HG02571 (cell line): ENCODE measurements around the gene PADI3.

Experiments used
- ATAC-seq: cut with Tn5 transposase; IDR thresholded peaks from one replicate; pipeline ENCODE4 v1.9.1; 2021; ENCODE audit warnings: mild to moderate bottlenecking, moderate library complexity; ENCODE audit not compliant: unreplicated experiment

PADI3 gene

DNA sequence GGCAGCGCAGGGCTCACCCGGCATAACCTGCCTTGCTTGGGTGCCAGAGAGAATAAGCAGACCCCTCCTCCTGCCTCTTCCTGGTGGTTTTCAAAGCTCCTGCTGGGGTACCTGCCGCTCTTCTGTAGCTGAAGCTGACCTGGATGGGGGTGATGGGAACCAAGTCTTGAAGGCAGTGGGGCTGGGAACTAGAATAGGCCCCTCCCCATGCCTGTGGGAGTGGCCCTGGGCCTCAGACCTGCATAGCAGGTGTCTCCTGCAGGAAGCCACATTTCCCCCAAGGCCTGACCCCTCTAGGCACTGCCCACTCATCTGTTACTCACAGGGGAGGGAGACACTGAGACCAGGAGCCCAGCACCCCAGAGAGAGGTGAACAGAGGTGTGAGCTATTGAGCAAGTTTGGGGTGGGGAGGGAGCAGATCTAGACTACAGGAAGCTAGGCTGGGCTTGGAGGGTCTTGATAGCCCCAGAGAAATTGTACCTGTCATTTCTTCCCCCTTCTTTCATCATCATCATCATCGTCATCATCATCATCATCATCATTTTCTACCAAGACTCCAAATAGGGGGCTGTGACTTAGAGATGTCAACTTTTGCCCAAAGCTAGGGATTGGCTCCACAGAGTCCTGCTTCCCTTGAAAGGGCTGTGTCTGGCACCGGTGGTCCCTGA lies 33.9 kb upstream of the PADI3 start:
- no peak for ATAC-seq

DNA sequence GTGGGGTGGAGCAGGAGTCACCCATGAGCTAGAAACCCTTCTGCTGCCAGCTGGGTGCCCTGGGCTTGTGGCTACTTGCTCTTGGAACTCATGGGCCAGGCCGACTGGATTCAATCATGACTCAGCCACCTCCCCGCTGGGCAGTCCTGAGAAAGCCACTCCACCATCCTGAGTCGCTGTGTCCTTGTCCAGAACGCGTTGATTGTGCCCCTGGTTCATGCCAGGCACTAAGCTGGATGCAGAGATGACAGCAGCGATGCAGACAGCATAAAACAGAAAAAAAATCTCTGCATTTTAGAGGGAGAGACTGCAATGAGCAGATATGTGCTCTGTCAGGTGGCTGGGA lies 33.4 kb upstream of the PADI3 start:
- no peak for ATAC-seq

DNA sequence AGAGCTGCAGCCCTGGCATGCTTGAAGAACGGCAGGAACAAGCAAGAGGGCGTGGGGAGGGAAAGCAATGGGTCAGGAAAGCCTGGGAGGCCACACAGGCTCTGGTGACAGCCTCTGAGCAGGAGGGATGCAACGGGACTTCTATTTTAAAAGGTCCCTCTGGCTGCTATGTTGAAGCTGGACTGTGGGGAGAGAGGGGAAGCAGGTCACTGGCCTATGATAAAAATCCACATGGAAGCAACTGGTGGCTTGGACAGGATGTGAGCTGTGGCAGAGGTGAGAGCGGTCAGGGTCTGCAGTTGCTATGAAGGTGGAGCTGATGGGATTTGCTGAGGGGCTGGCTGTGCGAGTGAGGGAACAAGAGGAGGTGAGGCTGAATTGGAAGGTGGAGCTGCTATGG lies 32.8 kb upstream of the PADI3 start:
- no peak for ATAC-seq

DNA sequence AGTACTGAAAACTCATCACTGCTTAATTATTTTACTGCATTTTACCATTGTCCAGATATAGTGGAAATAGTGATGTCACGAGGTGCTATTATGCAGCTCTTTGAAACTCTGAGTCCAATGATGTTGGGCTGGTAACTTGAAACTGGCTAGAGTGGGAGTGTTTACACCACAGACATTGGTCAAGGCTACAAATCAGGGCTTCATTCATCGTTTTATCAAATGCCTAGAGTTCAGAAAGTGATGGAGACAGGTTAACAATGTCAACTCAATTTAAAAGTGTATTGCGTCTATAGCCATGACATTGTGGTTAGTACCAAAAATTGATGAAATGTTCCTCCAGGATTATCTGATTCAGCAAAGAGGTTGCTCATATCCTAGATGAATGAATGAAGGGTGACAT lies 31.3 kb upstream of the PADI3 start:
- ATAC-seq: no peak

DNA sequence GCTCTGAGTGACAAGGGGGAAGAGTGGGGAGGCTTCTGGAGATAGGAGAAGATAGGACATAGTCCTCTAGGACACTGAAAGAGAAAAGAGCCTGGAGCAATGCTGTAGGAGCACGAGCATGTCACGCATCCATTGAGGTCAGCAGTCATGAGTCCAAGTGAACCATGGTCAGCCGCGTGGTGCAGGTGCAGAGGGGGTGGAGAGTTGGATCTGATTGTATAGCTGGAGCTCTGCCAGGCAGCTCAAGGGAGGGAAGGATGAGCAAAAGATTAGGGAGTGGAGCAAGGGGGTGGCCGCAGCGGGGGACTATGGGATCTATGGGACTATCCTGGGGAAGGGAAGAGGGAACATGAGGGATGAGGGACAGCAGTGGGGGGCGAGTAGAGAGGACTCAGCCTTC lies 30.0 kb upstream of the PADI3 start:
- ATAC-seq: no peak

DNA sequence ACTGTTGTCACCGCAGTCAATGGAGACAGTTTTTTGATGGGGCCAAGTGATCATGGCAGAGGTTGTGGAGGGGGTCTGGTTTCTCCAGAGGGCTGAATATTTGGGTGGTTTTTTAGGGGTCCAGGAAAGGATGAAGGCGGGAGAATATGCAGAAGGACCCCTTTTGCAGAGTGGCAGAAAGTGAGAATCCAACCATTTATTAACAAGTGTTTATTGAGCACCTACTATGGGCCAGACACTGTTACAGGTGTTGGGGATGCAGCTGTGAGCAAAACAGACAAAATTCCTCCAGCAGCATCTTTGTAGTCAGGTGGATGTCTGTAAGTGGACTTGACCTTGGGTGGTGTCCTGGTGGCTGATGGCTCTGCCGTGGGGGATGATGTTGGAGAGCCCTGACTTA lies 28.6 kb upstream of the PADI3 start:
- no peak for ATAC-seq

DNA sequence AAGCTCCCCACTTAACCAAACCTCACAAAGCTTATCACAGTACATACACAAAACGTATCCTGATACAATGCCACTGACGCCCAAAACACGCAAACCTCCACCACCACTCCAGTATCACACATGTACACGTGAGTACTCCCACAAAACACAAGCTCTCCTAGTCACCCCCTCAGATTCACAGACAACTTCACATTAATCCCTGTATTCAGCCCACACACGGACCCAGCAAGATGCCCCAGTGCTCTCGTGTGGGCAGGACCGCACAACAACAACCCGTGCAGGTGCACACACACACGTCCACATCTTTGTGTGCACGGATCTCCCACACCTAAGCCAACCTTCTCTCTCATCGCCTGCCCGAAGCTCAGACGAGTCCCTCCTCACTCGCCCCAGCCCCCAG lies 26.3 kb upstream of the PADI3 start:
- ATAC-seq: no peak

DNA sequence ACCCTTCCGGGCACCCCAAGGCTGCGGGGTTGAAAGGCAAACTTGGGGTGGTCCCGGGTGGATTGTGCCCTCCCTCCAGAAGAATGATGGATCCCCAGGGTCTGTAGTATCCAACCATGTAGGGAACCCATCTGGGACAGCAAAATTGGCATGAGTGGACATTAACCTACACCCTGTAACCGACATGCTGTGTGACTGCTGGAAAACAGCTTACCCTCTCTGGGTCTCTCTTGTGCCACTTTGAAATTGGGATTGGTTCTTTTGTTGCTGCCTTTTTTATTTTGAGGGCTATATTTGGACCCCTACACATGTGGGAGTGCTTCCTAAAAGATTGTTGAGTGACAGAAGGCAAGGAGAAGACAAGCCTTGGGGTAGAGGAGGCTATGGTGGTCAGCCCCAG lies 24.5 kb upstream of the PADI3 start:
- no peak for ATAC-seq

DNA sequence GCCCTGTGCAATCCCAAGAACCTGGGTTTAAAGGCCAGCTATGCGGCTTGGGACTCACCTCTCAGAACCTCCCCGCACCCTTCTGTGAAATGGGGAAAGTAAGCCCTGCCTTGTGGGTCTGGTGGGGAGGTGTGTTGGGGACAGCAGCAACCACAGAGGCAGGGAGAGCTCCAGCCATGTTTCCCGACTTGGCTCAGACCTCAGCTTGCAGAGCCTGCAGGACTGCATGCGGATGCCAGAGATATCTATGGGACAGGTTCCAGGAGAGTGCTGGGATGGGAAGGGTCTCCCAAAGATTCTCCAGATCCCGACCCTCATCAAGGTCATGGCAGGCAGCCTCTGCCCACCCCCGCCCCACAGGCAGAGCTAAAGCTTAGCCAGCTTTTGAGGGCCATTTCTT lies 23.8 kb upstream of the PADI3 start:
- ATAC-seq: no peak

DNA sequence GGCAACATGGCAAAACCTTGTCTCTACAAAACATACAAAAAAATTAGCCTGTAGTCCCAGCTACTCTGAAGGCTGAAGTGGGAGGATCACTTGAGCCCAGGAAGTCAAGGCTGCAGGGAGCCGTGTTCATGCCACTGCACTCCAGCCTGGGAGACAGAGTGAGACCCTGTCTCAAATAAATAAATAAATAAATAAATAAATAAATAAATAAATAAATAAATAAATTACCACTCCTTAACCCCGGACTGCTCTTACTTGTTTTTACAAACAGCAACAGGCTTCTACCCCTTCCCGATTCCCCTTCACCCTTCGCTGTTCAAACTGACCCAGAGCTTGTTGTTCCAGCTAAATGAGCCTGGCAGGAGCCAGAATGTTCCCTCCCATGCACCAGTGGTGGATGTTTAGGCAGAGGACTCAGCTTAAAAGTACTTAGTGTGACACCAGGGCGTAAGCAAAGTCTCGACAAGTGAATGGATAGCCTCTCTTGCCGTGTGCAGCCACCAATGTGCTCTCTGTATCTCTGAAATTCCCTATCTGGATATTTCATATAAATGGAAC lies 21.5 kb upstream of the PADI3 start:
- no peak for ATAC-seq

DNA sequence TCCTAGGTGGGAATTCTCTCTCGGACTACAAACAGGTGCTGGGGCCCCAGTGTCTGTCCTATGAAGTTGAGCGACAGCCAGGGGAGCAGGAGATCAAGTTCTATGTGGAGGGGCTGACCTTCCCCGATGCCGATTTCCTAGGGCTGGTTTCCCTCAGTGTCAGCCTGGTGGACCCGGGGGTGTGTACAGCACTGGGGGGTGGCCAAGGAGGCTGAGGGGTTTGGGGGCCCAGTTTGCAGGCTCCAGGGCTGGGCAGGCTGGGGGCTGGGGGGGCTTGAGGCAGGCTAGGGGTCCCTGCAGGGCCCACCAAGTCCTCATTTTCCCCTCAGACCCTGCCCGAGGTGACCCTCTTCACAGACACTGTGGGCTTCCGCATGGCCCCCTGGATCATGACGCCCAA lies 20.3 kb upstream of the PADI3 start:
- ATAC-seq: no peak

DNA sequence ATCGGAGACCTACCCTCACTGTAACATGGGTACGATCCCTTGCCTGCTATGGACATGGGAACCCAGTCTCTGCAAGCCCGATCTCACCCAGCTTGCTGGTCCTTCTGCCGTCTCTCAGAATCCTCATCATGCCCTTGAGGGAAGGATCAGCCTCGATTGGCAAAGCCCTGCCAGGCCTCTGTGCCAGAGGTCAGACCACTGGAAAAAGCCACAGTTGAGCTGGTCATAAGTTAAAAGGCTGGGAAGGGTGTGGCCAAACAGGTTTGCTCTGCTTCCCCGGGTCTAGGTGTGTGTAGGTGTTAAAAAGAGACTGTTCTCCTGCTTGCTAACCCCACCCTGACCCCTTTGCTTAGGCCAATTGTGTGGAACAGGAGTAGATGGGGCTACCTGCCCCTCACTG lies 19.5 kb upstream of the PADI3 start:
- no peak for ATAC-seq

DNA sequence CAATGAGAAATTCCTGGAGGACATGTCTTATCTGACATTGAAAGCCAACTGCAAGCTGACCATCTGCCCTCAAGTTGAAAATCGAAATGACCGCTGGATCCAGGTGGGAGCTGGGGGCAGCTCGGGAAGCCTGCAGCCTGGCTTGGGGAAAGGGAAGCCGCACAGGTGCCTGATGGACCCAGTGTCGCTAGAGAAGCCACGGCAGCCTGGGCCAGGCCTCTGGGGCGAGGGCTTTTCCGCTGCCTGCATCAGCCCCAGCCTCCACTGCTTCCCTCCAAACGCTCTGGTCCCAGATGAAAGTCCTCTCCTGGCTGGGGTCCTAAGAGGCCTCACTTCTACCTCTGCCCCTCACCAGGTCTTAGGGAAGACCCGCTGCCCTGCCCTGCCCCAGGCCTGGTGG lies 18.8 kb upstream of the PADI3 start:
- ATAC-seq: no peak

DNA sequence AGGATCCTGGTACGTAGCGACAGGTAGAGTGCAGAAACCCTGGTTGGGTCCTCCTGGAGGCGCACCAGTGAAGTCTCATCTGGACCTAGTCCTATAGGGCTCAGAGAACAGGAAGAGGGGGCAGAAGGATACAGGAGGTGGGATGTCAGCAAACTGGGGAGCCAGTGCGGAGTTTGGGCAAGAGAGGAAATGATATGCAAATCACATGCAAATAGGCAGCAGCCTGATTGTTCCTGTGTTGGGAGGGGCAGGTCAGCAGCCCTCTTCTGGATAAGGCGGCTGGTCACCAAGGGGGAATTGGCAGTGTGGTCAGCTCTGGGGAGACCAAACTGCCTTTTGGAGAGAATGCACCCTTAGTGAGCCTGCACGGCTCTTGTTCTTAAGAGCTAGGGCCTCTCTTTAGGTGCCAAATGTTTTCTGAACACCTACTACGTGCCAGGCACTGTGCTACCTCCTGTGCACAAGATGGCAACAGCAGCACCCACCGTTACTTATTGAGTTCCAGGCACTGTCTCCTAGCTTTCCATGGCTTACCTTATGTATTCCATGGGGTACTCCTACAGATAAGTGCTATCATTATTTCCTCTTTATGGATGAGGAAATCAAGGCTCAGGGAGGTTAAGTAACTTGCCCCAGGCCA lies 18.1 kb upstream of the PADI3 start:
- ATAC-seq: no peak

DNA sequence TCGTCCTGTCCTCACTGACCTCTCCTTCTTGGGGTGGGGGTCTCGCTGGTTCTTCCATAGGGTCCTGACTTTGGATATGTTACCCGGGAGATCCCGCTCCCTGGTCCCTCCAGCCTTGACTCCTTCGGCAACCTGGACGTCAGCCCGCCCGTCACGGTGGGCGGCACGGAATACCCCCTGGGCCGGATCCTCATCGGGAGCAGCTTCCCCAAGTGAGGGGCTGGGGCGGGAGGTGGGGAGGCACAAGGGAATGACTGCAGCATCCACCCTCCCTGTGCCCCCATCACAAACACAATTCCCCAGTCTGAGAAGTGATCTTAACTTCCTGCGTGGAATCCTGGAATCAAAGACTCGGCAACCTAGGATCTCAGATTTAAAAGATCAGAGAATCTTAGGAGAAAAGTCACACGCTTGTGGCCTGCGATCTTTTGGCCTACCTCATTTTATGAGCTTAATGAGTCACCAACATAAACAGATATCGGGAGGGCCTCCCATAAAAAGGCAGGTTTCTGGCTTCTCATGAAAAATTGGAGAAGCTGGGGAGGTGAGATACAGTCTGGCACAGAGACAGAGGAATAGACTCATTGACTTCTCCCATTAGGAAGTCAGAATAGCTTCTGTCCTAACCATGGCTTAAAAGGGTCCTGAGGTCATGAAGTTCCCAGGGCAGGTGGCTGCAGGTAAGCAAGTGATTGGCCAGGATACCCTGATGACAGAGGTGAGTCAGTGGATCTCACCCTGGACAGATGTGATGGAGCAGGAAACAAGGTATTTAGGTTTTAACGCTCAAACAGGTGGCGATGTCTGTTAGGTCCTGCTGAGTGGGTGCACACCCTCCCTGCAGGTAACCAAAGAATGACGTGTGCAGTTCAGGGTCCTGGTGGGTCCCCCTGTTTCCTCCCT lies 15.9 kb upstream of the PADI3 start:
- ATAC-seq: no peak

DNA sequence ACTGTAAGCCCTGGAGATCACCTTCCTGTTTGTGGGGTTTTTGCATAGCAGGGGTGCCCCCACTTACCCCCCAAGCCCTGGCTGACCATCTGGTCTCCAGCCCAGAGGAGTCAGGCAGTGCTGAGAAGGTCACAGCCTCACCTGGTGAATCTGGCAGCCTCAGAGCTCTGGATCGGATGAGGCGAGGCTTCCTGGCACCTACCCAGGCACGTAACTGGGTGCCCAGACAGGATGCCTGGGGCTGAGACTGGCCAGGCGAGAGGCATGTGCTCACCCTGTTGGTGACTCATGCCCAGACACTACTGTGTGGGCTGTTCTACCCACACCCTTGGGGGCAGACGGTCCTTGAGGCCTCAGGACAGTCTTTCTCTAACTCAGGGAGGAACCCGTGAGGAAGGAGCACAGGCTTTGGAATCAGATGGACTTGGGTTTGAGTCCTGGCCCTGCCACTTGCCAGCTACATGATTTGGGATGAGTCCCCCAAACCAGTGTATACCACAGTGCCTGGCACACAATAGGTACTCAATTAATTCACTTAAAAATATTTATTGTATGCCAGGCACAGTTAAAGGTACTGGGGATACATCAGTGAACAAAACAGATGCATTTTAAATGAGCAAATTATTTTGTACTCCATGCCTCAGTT lies 15.1 kb upstream of the PADI3 start:
- no peak for ATAC-seq

DNA sequence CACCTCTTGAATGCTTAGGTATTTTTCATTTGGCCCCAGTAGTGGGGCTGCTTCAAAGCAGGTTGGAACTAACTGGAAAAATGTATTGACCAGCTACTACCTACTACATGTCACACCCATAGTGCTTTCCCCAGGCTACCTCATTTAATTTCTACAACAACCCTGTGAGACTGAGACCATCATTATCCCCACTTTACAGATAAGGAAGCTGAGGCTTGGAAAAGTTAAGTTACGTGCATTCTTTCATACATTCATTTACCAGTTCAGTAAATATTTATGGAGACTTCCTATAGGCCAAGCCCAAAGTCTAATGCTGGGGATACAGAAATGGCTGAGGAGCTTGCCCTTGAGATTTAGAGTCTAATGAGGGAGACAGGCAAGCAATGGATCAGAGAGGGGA lies 14.5 kb upstream of the PADI3 start:
- no peak for ATAC-seq

DNA sequence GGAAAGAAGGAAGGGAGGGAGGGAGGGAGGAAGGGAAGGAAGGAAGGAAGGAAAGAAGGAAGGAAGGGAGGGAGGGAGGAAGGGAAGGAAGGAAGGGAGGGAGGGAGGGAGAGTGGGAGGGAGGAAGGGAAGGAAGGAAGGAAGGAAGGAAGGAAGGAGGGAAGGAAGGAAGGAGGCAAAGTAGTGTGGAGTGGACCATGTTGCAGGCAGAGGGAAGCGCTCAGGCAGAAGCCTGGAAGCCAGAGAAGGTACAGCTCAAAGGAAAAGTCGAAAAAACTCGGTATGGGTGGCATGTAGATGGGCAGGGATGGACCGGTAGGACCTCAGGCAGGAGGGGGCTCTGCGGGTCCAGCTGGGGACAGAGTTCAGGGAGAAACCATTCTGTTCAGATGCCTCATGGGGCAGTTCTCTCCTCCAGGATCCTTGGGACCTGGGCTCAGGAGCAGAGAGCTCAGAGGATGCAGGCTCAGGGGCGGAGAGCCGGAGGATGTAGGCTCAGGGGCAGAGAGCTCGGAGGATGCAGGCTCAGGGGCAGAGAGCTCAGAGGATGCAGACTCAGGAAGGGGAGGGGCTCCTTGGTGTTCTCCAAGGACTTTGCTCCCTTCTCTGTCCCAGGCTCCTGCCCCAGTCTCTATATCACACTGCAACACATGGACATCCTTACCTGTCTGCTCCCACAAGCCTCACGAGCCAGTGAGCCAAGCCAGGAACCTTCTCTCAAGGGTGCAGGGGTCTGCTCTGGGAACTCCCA lies 13.6 kb upstream of the PADI3 start:
- ATAC-seq: no peak

DNA sequence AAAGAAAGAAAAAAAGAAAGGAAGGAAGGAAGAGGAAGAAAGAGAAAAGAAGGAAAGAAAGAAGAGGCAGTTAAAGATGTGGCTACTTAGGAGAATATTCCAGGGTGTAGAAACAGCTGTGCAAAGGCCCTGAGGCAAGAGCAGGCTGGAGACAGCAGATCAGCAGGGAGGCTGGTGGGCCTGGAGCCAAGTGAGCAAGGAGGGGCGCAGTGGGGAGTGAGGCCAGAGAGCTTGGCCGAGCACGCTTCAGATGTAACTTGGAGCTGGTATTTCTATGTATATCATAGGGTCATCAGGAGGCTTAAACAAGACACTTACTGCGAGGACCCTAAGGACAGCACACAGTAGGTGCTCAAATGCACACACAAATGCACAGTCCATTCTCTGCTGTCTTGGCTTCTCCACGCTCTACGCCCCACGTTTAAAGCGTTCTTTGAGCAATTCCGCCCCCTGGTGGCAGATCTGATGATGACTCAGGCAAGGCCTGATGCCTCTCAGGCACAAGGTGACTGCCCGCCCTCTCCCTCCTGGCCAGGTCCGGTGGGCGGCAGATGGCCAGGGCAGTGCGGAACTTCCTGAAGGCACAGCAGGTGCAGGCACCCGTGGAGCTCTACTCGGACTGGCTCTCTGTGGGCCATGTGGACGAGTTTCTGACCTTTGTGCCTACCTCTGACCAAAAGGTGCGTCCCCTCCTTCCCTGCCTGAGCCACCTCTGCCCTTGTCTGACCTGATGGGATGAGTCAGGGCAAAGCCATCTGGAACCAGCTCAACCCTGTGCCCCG lies 11.9 kb upstream of the PADI3 start:
- no peak for ATAC-seq

DNA sequence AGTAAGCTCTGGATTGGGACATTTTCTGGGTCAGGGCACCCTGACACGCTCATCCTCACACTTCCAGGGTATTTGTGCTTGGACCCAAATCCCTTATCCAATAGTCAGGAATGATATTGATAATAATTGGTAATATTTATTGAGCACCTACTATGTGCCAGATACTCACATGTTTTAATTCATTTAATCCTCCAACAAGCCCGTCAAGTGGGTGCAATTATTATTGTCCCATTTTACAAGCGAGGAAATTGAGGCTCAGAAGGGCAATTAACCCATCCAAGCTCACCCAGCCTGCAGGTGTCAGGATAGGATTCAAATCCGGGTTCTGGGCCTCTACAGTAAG lies 11.4 kb upstream of the PADI3 start:
- no peak for ATAC-seq
